Karpas-422 (cell line): ENCODE results near the gene ERICH4. TPM values are rescaled to one million over a fixed set of nuclear protein-coding genes. Genes with fewer than 3 reads are reported as not detected.
"Not testable (repeated sequence)": the region's sequence is repeated elsewhere in the genome, so short reads cannot be mapped to it uniquely, and the experiment has no call there.

Source experiments
- DNase-seq: peaks from one replicate; pipeline ENCODE4 v3.0.0-alpha.2; 2015
- H2AFZ ChIP-seq: fragments of 200-600 bp; sonication (generic); 2 replicates; pipeline ENCODE4 v1.6.1; 2014; ENCODE audit warnings: antibody characterized with exemption, low read length, mixed read lengths
- H3K27ac ChIP-seq: fragments of 200-600 bp; sonication (generic); 2 replicates; pipeline ENCODE4 v1.5.1; 2014; ENCODE audit warnings: mild to moderate bottlenecking, low read length, moderate library complexity
- H3K27me3 ChIP-seq: fragments of 200-600 bp; sonication (generic); 2 replicates; pipeline ENCODE4 v1.6.1; 2014; ENCODE audit warnings: low read length, mixed read lengths
- H3K36me3 ChIP-seq: fragments of 200-600 bp; sonication (generic); 2 replicates; pipeline ENCODE4 v1.6.1; 2014; ENCODE audit warnings: low read length, mixed read lengths; ENCODE audit not compliant: insufficient read depth
- H3K4me1 ChIP-seq: fragments of 200-600 bp; sonication (generic); 2 replicates; pipeline ENCODE4 v1.6.1; 2014; ENCODE audit warnings: mild to moderate bottlenecking, low read length, mixed read lengths
- H3K4me2 ChIP-seq: fragments of 200-600 bp; sonication (generic); 2 replicates; pipeline ENCODE4 v1.6.1; 2014; ENCODE audit warnings: low read length, low read depth, mild to moderate bottlenecking; ENCODE audit not compliant: poor library complexity, severe bottlenecking
- H3K4me3 ChIP-seq: fragments of 200-600 bp; sonication (generic); 2 replicates; pipeline ENCODE4 v1.5.1; 2014; ENCODE audit warnings: mild to moderate bottlenecking, antibody characterized with exemption, low read length, mixed read lengths
- H3K79me2 ChIP-seq: fragments of 200-600 bp; sonication (generic); 2 replicates; pipeline ENCODE4 v1.6.1; 2014; ENCODE audit warnings: mild to moderate bottlenecking, low read length, mixed read lengths
- H3K9ac ChIP-seq: fragments of 200-600 bp; sonication (generic); 2 replicates; pipeline ENCODE4 v1.6.0; 2014; ENCODE audit warnings: low read length
- H3K9me2 ChIP-seq: fragments of 200-600 bp; sonication (generic), shearing (Covaris generic); replicated peaks from 2 replicates; pipeline ENCODE4 v1.6.0; 2014; ENCODE audit warnings: mild to moderate bottlenecking, low read length, moderate library complexity; ENCODE audit not compliant: insufficient read depth
- H3K9me3 ChIP-seq: fragments of 300-700, 200-600 bp; sonication (generic); 2 replicates; pipeline ENCODE4 v1.6.1; 2014; ENCODE audit warnings: low read length, mixed read lengths
- H4K20me1 ChIP-seq: fragments of 200-600 bp; sonication (generic); 2 replicates; pipeline ENCODE4 v1.6.1; 2014; ENCODE audit warnings: mild to moderate bottlenecking, antibody characterized with exemption, low read length, low read depth; ENCODE audit not compliant: insufficient read depth
- total RNA-seq: library from RNA; depleted of rRNA; stranded (reverse); fragments of >200 nt; shearing (Covaris generic); gene quantifications from 2 replicates; pipeline ENCODE4 v1.2.3, GENCODE V29; 2014; ENCODE audit warnings: low replicate concordance

Gene ERICH4
- total RNA-seq, 1 experiment from 2014 or later: not detected

GRCh38 chr19:41456342-41456918, 13.5 kb downstream of the ERICH4 start:
- Histone ChIP-seq H3K27ac (no peak overlapping the region), H2AFZ (no peak overlapping the region)

GRCh38 chr19:41457241-41457640, 14.3 kb downstream of the ERICH4 start:
- Histone ChIP-seq H3K4me3 (no peak overlapping the region), H3K36me3 (no peaks in the 10 kb centered on the region), H3K4me2 (no peak overlapping the region), H3K9me3 (no peaks in the 10 kb centered on the region), H3K79me2 (no peaks in the 10 kb centered on the region), H3K4me1 (no peaks in the 10 kb centered on the region), H3K9ac (no peak overlapping the region), H2AFZ (no peak overlapping the region), H3K27ac (no peak overlapping the region), H3K9me2 (no peaks in the 10 kb centered on the region), H4K20me1 (no peaks in the 10 kb centered on the region), H3K27me3 (no peaks in the 10 kb centered on the region)
- DNase-seq: no peak

More at GRCh38 chr19:41456342-41456918, 13.5 kb downstream of the ERICH4 start:
- no peaks in the 10 kb centered on the region for H3K9me2 ChIP-seq
- DNase-seq: no peak
- no peaks in the 10 kb centered on the region for H3K36me3 ChIP-seq
- no peaks in the 10 kb centered on the region for H3K9me3 ChIP-seq
- no peaks in the 10 kb centered on the region for H3K4me1 ChIP-seq
- no peak overlapping the region for H3K4me3 ChIP-seq
- H3K9ac ChIP-seq: no peak overlapping the region
- no peaks in the 10 kb centered on the region for H3K27me3 ChIP-seq
- H4K20me1 ChIP-seq: no peaks in the 10 kb centered on the region
- no peaks in the 10 kb centered on the region for H3K79me2 ChIP-seq
- no peak overlapping the region for H3K4me2 ChIP-seq

GRCh38 chr19:41462497-41462896, 19.5 kb downstream of the ERICH4 start:
- Histone ChIP-seq H2AFZ (no peak overlapping the region), H3K36me3 (no peaks in the 10 kb centered on the region), H3K4me3 (no peak overlapping the region), H3K9me2 (no peaks in the 10 kb centered on the region), H3K9me3 (no peaks in the 10 kb centered on the region), H3K4me2 (no peak overlapping the region), H4K20me1 (no peaks in the 10 kb centered on the region), H3K79me2 (no peaks in the 10 kb centered on the region), H3K4me1 (peaks cover 9% of the 10 kb centered on the region), H3K27me3 (no peaks in the 10 kb centered on the region), H3K9ac (no peak overlapping the region), H3K27ac (no peak overlapping the region)
- DNase-seq: no peak

GRCh38 chr19:41463257-41464256, 20.6 kb downstream of the ERICH4 start:
- H3K27me3 ChIP-seq, H3K4me1 ChIP-seq, H3K4me3 ChIP-seq, H3K9me3 ChIP-seq, H3K27ac ChIP-seq, H3K36me3 ChIP-seq, H3K79me2 ChIP-seq, H4K20me1 ChIP-seq, H3K9me2 ChIP-seq, H3K9ac ChIP-seq: not testable (repeated sequence)
- DNase-seq: peak; percentile 53
- peak overlapping the region; percentile 77; the same call in 1 of the 2 replicates for H2AFZ ChIP-seq
- H3K4me2 ChIP-seq: peak overlapping the region; percentile 59

DNA sequence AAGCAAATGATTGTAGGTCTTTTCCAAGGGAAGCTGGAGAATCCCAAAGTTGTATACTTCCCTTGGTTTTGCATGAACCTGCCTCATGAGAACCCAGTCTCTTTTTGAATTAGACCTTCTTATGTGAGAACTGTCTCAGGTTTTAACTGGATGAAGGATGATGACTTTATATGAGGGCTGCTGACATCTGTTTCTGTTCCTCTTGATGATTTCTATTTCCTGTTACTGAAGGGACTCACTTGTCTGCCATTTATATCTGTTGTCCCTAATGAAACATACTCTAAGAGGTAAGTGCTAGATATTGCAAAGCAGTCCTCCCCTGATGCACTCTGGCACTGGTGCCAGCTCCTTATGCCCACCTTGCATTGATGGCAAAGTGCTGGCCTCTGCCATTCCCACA, 33.6 kb downstream of the ERICH4 start:
- H3K4me1 ChIP-seq: no peaks in the 10 kb centered on the region
- no peaks in the 10 kb centered on the region for H3K9me3 ChIP-seq
- no peak overlapping the region for H2AFZ ChIP-seq
- DNase-seq: no peak
- no peak overlapping the region for H3K27ac ChIP-seq
- H3K9me2 ChIP-seq: no peaks in the 10 kb centered on the region
- H3K4me2 ChIP-seq: no peak overlapping the region
- no peaks in the 10 kb centered on the region for H3K36me3 ChIP-seq
- H3K27me3 ChIP-seq: no peaks in the 10 kb centered on the region
- H3K4me3 ChIP-seq: no peak overlapping the region
- H3K9ac ChIP-seq: no peak overlapping the region
- H3K79me2 ChIP-seq: no peaks in the 10 kb centered on the region
- H4K20me1 ChIP-seq: no peaks in the 10 kb centered on the region

GRCh38 chr19:41478171-41478570, 35.2 kb downstream of the ERICH4 start:
- DNase-seq: no peak
- Histone ChIP-seq H3K9me3 (no peaks in the 10 kb centered on the region), H3K9ac (no peak overlapping the region), H3K4me3 (no peak overlapping the region), H2AFZ (no peak overlapping the region), H3K4me1 (no peaks in the 10 kb centered on the region), H3K4me2 (no peak overlapping the region), H3K9me2 (no peaks in the 10 kb centered on the region), H3K36me3 (no peaks in the 10 kb centered on the region), H3K79me2 (no peaks in the 10 kb centered on the region), H3K27ac (no peak overlapping the region), H3K27me3 (no peaks in the 10 kb centered on the region), H4K20me1 (no peaks in the 10 kb centered on the region)

DNA sequence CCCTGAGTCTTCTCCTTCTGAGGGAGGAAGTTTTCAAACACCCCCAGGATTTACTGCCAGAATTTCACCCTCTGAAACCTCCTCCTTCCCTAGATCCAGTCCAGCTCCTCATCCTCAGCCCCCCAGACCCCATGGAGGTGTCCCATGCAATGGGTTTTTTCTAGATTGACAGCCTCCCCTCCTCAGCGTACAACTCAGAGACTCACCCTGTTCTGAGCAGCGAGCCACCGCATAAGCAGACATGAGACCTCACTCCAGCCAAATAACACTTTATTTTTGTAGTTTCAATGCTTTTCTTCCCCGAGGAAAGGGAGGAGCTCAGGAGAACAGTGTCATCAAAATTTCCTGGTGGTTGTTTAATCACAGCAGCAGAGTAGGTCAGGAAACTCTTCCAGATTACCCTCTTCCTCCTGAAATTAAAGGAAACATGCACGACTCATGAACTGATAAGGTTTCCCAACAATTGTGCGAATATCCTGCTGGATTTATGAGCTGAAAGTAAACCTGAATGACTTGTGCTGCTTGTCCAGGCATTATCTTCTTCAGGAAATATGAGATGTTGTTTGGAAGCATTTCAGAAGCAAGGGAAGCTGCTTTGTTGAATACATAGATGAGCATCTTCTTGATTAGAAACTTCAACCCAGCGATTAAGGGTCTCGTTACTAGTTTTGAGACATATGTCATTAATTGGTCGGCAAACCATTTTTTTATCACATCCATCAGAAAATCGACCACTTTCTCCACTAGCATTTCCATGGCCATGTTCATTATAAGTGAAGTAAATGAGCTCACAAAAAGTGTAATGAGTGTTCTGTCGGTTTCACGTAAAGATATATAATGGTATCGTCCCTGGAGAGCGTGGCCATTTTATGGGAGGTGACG, 36.2 kb downstream of the ERICH4 start:
- no peaks in the 10 kb centered on the region for H3K36me3 ChIP-seq
- H3K9ac ChIP-seq: no peak overlapping the region
- H3K4me2 ChIP-seq: no peak overlapping the region
- DNase-seq: no peak
- no peak overlapping the region for H2AFZ ChIP-seq
- no peak overlapping the region for H3K4me3 ChIP-seq
- no peaks in the 10 kb centered on the region for H3K4me1 ChIP-seq
- no peaks in the 10 kb centered on the region for H3K9me3 ChIP-seq
- H3K27ac ChIP-seq: no peak overlapping the region
- no peaks in the 10 kb centered on the region for H3K9me2 ChIP-seq
- no peaks in the 10 kb centered on the region for H3K27me3 ChIP-seq
- no peaks in the 10 kb centered on the region for H3K79me2 ChIP-seq
- H4K20me1 ChIP-seq: no peaks in the 10 kb centered on the region

GRCh38 chr19:41479757-41480191, 36.8 kb downstream of the ERICH4 start:
- Histone ChIP-seq H3K79me2 (no peaks in the 10 kb centered on the region), H4K20me1 (no peaks in the 10 kb centered on the region), H3K27ac (no peak overlapping the region), H3K9ac (no peak overlapping the region), H3K27me3 (no peaks in the 10 kb centered on the region), H3K36me3 (no peaks in the 10 kb centered on the region), H3K4me2 (no peak overlapping the region), H3K4me1 (no peaks in the 10 kb centered on the region), H3K9me3 (no peaks in the 10 kb centered on the region), H3K9me2 (no peaks in the 10 kb centered on the region), H2AFZ (no peak overlapping the region), H3K4me3 (no peak overlapping the region)
- DNase-seq: no peak
